Measurements from ENCODE around the gene PIK3CA.
"Not testable (repeated sequence)": the region's sequence is repeated elsewhere in the genome, so short reads cannot be mapped to it uniquely, and the experiment has no call there.

Gene PIK3CA
- 120 to 163 reads per million in 2 donors for total RNA-seq

- DNase-seq: peak; percentile 79
Observed at GRCh38 chr3:179147873-179148615, at the start of gene PIK3CA. PIK3CA (plus strand) TSS chr3:179148357; CDS start chr3:179198826, 50,469 bp downstream.

GRCh38 chr3:179098388-179099077 lies 49.6 kb upstream of the PIK3CA start:
- no peak for DNase-seq

GRCh38 chr3:179100652-179101051 lies 47.5 kb upstream of the PIK3CA start:
- no peak for DNase-seq

GRCh38 chr3:179105881-179106280 lies 42.3 kb upstream of the PIK3CA start:
- no peak for DNase-seq

DNA sequence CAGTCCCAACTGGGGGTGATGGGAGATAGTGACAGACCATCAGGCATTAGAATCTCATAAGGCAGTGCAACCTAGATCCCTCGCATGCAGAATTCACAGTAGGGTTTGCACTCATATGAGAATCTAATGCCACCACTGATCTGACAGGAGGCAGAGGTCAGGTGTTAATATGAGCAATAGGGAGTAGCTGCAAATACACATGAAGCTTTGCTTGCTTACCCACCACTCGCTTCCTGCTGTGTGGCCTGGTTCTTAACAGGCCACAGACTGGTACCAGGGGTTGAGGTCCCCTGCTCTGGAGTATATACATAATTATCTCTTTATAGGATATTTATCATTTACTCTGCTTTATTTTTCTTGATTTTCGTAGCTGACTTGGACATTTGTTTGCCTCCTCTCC lies 40.5 kb upstream of the PIK3CA start:
- DNase-seq: no peak

- DNase-seq: no peak
Observed at GRCh38 chr3:179108086-179108485, 40.1 kb upstream of the PIK3CA start.

GRCh38 chr3:179113903-179114302 lies 34.3 kb upstream of the PIK3CA start:
- DNase-seq: no peak

GRCh38 chr3:179115444-179115843 lies 32.7 kb upstream of the PIK3CA start:
- DNase-seq: not testable (repeated sequence)

DNA sequence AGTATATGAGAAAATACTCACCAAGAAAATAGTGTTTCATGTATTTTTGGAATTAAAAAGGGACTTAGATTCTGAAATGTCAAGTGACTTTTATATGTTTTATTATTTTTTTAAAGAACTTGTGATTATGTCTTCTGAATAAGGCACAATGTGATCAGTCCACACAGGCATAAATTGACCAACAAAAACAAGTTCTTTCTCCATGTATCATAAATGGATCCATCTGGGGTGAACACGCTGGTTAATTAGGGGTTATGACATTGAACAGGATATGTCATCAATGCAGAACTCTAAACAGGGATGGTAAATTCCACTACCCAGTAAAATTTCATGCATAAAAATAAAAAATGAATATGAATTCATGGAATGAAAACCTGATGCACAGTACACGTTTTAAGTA lies 31.3 kb upstream of the PIK3CA start:
- no peak for DNase-seq

GRCh38 chr3:179132191-179132890 lies 15.8 kb upstream of the PIK3CA start:
- not testable (repeated sequence) for DNase-seq

GRCh38 chr3:179133575-179133974 lies 14.6 kb upstream of the PIK3CA start:
- DNase-seq: no peak

DNA sequence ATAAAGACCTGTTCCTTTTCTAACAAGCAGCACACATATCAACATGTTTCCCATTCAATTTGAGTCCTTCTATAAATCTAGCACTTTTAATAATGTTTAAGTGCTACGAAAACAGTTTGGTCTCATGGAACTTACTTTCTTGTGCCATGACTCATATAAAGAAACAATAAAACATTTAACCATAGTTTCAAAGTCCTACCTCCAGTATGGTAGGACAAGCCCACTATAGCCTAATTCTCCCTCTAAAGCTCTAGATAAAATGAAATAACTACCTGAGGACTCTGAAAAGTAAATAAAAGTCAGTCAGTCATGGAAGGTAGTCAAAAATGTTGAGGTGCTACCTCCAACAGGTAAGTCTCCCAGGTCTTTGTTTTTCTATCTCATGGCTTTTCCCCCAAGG lies 12.0 kb upstream of the PIK3CA start:
- no peak for DNase-seq

- DNase-seq: no peak
Observed at GRCh38 chr3:179141890-179142289, 6.3 kb upstream of the PIK3CA start.

- DNase-seq: no peak
Observed at GRCh38 chr3:179146911-179147513, 1.1 kb upstream of the PIK3CA start.

DNA sequence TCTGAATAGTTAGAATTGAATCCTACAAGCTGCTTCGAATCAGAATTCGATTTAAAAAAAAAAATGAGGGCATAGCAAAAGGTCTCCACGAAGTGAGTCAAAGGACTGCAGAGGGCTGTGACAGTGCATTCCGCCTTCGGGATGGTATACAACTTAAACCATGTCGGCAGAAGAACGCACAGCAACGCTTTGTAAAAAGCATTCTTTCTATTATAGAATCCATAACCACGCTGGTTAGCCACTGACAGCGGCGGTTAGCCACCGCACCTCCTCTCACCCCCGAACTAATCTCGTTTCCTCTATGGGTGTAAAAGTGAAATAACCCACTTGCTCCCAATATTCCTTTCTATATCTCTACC lies 664 bp upstream of the PIK3CA start:
- DNase-seq: peak; percentile 26

- peak; percentile 44 for DNase-seq
Observed at GRCh38 chr3:179148616-179149405, 654 bp downstream of the PIK3CA start.

GRCh38 chr3:179149406-179149867 lies 1.3 kb downstream of the PIK3CA start:
- no peak for DNase-seq

DNA sequence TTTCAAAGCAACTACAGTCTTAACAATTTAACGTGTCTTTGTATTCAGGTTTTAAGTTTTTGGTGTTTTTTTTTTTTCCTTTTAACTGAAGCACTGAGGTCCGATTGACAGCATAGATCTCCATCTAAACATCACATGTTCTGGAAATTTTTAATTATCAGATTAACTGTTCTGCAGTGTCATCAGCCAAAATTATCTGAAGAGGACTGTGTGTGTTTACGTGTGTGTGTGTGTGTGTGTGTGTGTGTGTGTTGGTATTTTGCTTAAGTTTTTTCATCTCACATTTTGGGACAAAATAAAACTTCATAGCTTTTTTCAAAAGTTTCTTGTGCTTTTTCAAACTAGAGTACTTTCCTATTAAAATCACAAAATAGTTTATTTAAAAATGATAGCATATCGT lies 1.8 kb downstream of the PIK3CA start:
- no peak for DNase-seq

GRCh38 chr3:179150610-179151009 lies 2.5 kb downstream of the PIK3CA start:
- no peak for DNase-seq

DNA sequence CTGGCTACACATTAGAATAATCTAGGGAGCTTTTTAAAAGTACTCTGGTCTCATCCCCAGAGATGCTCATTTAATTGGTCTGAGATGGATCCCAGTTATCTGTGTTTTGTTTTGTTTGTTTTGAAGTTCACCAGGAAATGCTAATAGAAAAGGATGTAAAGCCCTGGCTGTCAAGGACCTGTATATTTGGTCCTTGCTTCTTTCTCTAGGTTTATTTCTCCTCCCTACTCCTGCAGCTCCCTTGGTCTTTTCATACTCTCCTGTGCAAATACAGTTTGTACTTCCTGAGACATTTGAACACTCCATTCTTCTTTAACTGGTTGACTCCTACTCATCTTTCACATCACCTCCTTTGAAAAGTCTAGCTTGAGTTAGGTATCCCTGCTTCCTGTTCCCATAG lies 3.3 kb downstream of the PIK3CA start:
- no peak for DNase-seq

- no peak for DNase-seq
Observed at GRCh38 chr3:179156170-179156569, 8.0 kb downstream of the PIK3CA start.

- DNase-seq: no peak
Observed at GRCh38 chr3:179156775-179157174, 8.6 kb downstream of the PIK3CA start.
